Measurements from ENCODE around the gene CYSTM1.
"Not testable (repeated sequence)": the region's sequence is repeated elsewhere in the genome, so short reads cannot be mapped to it uniquely, and the experiment has no call there.

CYSTM1 gene

DNA sequence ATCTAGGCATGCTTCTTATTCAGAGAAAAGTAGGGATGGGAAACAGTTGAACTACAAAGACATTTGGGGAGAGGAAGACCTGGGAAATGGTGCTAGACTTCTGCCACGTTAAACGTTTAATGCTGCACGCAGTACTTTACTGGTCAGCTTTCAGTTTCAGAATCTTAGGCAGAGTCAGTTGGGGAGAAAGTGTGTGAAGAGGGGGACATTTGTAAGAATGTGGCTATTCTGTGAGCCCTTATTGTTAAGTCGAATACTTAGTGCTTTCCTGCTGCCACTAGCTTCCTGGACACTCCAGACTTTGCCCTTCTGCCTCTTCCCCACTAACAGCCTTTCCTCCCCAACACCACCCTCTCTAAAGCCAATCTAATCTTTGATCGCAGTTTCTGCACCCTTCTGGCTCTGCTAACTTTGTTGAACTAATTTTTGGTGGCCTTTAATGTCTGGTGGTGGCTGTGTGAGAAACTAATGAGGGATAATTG is 6.1 kb downstream of the CYSTM1 start:
- DNase-seq, result no peak

- DNase-seq, result no peak
Observed at GRCh38 chr5:140181525-140181924, 6.5 kb downstream of the CYSTM1 start.

GRCh38 chr5:140182075-140182711 is 7.2 kb downstream of the CYSTM1 start:
- no peak for DNase-seq

- DNase-seq, result no peak
Observed at GRCh38 chr5:140182803-140183367, 7.9 kb downstream of the CYSTM1 start.

- no peak for DNase-seq
Observed at GRCh38 chr5:140185409-140185808, 10.4 kb downstream of the CYSTM1 start.

DNA sequence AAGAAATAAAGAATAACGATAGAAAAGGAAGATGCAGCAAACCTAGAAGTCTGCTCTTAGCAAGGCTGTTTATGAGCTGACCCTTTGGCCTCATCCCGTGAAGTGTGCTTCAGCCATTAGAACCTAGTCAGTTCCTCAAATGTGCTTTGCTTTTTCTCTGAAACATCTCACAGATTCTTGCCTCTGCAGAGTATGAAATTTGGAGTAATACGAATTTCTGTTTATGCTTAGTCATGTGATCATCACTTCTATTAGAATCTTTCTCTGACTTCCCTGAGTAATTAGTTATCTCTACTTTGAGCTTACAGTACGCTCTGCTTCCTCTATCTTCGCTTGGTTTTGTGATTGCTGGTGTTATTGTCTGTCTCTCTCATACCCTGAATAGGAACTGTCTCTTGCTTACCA is 11.3 kb downstream of the CYSTM1 start:
- no peak for DNase-seq

DNA sequence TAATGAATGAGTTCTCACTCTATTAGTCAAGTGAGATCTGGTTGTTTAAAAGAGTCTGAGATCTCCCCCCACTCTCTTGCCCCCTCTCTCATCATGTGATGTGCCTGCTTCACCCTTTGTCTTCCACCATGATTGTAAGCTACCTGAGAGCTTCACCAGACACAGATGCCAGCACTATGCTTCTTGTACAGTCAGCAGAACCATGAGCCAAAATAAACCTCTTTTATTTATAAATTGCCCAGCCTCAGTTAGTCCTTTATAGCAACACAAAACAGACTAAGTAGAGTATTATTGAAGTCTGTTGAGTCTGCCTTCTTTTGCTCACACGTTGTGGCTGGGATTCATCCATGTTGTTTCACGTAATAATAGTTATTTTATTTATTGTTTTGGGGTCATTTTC is 14.3 kb downstream of the CYSTM1 start:
- DNase-seq, result no peak

DNA sequence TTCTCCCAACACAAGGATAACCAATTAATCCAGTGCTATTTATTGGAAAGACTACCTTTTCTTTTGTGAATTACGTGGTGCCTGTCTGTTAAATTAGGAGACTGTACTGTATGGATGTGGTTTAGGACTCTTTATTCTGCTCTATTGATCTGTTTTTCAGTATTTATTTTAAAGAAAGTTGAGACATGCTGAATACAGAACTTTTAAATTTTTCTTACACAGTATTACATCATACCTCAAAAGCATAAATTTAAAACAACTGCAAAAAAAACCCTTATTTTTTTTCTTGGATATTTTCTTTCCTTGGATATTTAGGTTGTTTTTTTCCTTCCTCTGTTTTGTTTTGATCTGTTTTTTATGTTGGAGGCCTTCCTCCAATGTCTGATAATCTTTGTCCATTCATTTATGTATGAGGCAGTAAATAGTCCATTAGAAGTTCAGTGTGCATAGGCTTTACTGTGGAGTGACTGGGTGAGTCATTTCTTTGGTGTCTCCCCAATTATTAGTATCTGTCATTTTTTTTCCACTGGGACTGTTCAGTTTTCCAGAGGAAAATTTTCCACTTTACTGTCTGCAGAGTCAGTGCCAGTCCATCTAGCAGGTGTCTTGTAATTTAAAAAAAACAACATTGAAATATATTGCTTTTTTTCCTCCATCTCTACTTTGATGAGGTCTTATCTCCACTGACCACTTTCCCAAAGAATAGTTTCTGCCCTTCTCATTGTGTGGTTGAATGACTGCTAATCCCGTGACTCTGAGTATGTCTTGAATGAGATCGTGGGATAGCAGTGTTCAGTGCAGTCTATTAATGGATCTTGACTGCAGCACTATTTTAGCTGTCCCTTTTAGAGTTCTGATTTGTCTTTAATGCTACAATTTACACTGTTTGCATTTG is 15.2 kb downstream of the CYSTM1 start:
- DNase-seq, result no peak

DNA sequence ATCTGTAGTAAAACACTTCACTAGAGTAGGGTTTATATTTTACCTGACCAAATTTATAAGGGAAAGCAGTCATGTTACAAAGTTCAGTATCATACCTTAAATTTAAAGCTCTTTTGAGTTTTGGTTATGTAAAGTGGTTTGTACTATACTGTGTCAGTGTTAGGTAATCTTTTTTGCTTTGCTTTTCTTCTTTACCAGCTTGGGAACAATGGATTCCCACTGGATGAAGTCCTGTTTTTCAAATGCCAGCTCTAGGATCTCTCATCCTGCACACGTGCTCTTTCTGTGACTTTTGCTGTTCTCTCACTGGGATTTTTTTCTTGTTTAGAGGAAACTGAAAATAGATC is 15.9 kb downstream of the CYSTM1 start:
- DNase-seq, result no peak

DNA sequence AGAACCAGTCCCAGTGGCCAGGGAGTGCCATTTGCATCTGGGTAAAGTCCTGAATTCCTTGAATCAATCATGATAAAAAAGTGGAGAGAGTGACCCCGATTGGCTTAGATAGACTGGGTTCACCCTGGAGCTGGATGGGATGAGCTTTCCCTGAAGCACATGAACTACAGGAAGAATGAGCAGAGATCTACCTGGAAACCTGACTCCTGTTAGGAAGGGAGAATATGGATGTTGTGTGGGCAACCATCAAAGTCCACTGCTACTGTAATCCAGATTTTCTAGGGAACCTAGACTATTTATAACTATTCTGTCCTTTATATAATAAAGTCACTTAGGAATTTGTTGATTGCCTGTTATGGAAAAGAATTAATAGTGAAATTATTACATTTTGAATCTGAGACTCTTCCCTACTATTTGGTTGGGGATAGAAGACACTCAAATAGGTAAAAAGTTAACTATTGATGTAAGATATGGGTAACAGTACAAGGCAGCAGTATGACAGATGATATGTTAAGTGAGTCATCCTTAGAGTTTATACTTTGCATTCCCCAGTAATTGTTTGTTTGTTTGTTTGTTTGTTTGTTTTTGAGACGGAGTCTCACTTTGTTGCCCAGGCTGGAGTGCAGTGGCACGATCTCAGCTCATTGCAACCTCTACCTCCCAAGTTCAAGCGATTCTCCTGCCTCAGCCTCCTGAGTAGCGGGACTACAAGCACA is 17.9 kb downstream of the CYSTM1 start:
- DNase-seq, result no peak

GRCh38 chr5:140194662-140195061 is 19.7 kb downstream of the CYSTM1 start:
- DNase-seq, result no peak

GRCh38 chr5:140196115-140196814 is 21.3 kb downstream of the CYSTM1 start:
- DNase-seq, result no peak

GRCh38 chr5:140197023-140197422 is 22.0 kb downstream of the CYSTM1 start:
- DNase-seq, result no peak

- DNase-seq, result not testable (repeated sequence)
Observed at GRCh38 chr5:140198915-140199314, 23.9 kb downstream of the CYSTM1 start.

DNA sequence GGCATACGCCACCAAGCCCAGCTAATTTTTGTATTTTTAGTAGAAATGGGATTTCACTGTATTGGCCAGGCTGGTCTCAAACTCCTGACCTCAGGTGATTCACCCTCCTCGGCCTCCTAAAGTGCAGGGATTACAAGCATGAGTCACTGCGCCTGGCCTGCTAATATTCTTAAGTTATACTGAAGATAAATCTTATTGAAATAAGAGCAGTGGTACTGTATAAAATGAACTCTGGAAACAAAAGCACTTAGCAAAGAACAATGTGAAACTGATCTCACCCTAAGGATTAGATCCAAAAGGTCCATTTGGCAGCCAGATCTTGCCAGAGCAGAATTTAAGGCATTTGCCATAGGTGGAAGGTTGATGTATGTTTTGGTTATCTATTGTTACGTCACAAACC is 27.1 kb downstream of the CYSTM1 start:
- no peak for DNase-seq

GRCh38 chr5:140202610-140203009 is 27.6 kb downstream of the CYSTM1 start:
- no peak for DNase-seq

DNA sequence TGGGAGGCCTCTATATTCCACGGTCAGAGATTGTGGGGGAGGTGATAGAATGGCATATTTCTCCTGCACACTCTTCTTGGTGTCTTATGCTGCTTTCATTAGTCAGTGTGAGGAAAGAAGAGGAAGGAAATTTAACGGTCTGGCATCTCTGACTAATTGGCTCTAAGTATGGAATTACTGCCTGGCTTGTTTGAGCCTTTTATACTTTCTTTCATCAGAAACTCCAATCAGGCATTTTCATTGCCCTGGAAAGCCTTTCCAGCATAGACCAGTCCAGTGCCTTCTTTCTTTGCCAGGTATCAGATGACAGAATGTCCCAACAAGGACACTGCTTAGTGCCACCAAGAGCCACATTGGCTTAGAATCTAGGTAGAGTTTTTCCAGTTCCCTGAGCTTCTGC is 30.2 kb downstream of the CYSTM1 start:
- DNase-seq, result no peak

DNA sequence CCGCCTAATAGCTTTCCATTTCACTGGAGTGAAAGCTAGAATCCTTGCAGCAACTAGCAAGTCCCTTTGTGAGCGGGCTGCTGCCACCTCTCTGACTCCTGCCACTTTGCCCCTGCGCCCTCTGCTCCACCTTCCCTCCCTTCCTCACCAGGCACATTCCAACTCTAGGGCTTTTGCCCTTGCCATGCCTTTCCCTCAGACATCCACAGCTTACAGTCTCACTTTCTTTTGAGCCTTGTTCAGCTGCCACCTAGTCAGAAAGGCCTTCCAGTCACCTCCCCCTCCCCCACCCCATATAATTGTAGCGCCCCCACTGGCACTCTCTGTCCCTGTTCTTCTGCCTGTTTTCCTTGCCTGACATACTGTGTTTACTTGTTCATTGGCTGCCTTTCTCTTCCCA is 31.0 kb downstream of the CYSTM1 start:
- DNase-seq, result no peak

GRCh38 chr5:140207250-140207964 is 32.4 kb downstream of the CYSTM1 start:
- DNase-seq, result no peak

DNA sequence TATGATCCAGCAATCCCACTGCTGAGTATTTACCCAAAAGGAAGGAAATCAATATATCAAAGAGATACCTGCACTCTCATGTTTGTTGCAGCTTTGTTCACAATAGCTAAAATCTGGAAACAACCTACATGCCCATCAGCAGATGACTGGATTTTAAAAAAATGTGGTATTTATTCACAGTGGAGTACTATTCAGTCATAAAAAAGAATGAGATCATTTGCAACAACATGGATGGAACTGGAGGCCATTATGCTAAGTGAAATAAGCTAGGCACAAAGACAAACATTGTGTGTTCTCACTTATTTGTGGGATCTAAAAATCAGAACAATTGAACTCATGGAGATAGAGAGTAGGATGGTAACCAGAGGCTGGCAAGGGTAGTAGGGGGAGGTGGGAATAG is 33.1 kb downstream of the CYSTM1 start:
- DNase-seq, result no peak

DNA sequence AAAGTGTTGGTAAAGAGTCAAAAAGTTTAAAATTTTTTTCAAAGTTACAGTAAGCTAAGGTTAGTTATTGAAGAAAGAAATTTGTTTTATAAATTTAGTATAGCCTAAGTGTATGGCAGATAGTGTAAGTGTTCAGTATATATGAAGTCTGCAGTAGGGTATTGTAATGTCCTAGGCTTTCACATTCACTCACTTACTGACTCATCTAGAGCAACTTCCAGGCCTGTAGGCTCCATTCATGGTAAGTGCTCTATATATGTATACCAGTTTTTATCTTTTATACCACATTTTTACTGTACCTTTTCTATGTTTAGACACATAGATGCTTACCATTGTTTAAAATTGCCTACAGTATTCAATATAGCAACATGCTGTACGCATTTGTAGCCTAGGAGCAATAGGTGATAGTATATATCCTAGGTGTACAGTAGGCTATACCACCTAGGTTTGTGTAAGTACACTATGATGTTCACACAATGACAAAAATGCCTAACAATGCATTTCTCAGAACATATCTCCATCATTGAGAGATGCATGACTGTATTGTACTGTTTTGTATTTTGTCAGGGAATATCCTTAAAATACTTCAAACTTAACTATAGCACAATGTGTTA is 38.5 kb downstream of the CYSTM1 start:
- no peak for DNase-seq

- DNase-seq, result no peak
Observed at GRCh38 chr5:140214831-140215230, 39.8 kb downstream of the CYSTM1 start.

All from GOT3 (cell line).